NCI-H1105 (cell line): Measurements from ENCODE around the gene DPF3.
"Not testable (repeated sequence)": the region's sequence is repeated elsewhere in the genome, so short reads cannot be mapped to it uniquely, and the experiment has no call there.

Source experiments
- DNase-seq: peaks from one replicate; lab custom pipeline; 2025; lab: John Stamatoyannopoulos, UW

DPF3 gene

GRCh38 chr14:72771561-72771960 is 122.3 kb downstream of the DPF3 start:
- no peak for DNase-seq

GRCh38 chr14:72766296-72766695 is 127.6 kb downstream of the DPF3 start:
- DNase-seq, result no peak

GRCh38 chr14:72763892-72764291 is 130.0 kb downstream of the DPF3 start:
- no peak for DNase-seq

- no peak for DNase-seq
These were observed 134.2 kb downstream of the DPF3 start for GRCh38 chr14:72759670-72760069.

GRCh38 chr14:72758993-72759392 is 134.9 kb downstream of the DPF3 start:
- DNase-seq, result no peak

- no peak for DNase-seq
These were observed 135.5 kb downstream of the DPF3 start for GRCh38 chr14:72758420-72758819.

- no peak for DNase-seq
These were observed 136.9 kb downstream of the DPF3 start for GRCh38 chr14:72756967-72757366.

- no peak for DNase-seq
These were observed 138.1 kb downstream of the DPF3 start for GRCh38 chr14:72755766-72756165.

- DNase-seq, result no peak
These were observed 139.0 kb downstream of the DPF3 start for GRCh38 chr14:72754949-72755348.

- DNase-seq, result no peak
These were observed 140.0 kb downstream of the DPF3 start for GRCh38 chr14:72753879-72754400.

- DNase-seq, result no peak
These were observed 140.7 kb downstream of the DPF3 start for GRCh38 chr14:72753044-72753710.

- DNase-seq, result no peak
These were observed 141.9 kb downstream of the DPF3 start for GRCh38 chr14:72752034-72752412.

GRCh38 chr14:72751276-72752033 is 142.4 kb downstream of the DPF3 start:
- no peak for DNase-seq

GRCh38 chr14:72748921-72749320 is 145.0 kb downstream of the DPF3 start:
- DNase-seq, result not testable (repeated sequence)

GRCh38 chr14:72747652-72748051 is 146.2 kb downstream of the DPF3 start:
- DNase-seq, result no peak

GRCh38 chr14:72745991-72746980 is 147.6 kb downstream of the DPF3 start:
- no peak for DNase-seq

- no peak for DNase-seq
These were observed 148.4 kb downstream of the DPF3 start for GRCh38 chr14:72745546-72745945.

GRCh38 chr14:72744416-72745120 is 149.3 kb downstream of the DPF3 start:
- no peak for DNase-seq

- DNase-seq, result no peak
These were observed 150.3 kb downstream of the DPF3 start for GRCh38 chr14:72743626-72744025.

- no peak for DNase-seq
These were observed 151.1 kb downstream of the DPF3 start for GRCh38 chr14:72742838-72743195.

- no peak for DNase-seq
These were observed 151.6 kb downstream of the DPF3 start for GRCh38 chr14:72742118-72742837.
